Activated CD8-positive, alpha-beta memory T cell treated with anti-CD3 and anti-CD28 coated beads, Interleukin-2, amount 50 U/mL, for 48 hours (primary cell): Measurements from ENCODE around the gene PRKAR1B.

Experiments
- DNase-seq: peaks from one replicate; pipeline ENCODE4 v3.0.0-alpha.2; 2020

PRKAR1B gene

GRCh38 chr7:601036-601594 lies 126.0 kb downstream of the PRKAR1B start:
- DNase-seq, result no peak

- no peak for DNase-seq
Observed at GRCh38 chr7:600149-601035, 126.7 kb downstream of the PRKAR1B start.

- DNase-seq, result no peak
Observed at GRCh38 chr7:598899-599298, 128.2 kb downstream of the PRKAR1B start.

- no peak for DNase-seq
Observed at GRCh38 chr7:597348-598178, 129.5 kb downstream of the PRKAR1B start.

GRCh38 chr7:596819-597182 lies 130.3 kb downstream of the PRKAR1B start:
- DNase-seq, result no peak

GRCh38 chr7:596071-596818 lies 130.8 kb downstream of the PRKAR1B start:
- no peak for DNase-seq

GRCh38 chr7:595621-596010 lies 131.5 kb downstream of the PRKAR1B start:
- DNase-seq, result no peak

- no peak for DNase-seq
Observed at GRCh38 chr7:594920-595620, 132.0 kb downstream of the PRKAR1B start.

- DNase-seq, result no peak
Observed at GRCh38 chr7:594212-594913, 132.7 kb downstream of the PRKAR1B start.

- DNase-seq, result no peak
Observed at GRCh38 chr7:593324-594115, 133.6 kb downstream of the PRKAR1B start.

GRCh38 chr7:591856-592628 lies 135.0 kb downstream of the PRKAR1B start:
- DNase-seq, result no peak

- no peak for DNase-seq
Observed at GRCh38 chr7:590731-591551, 136.1 kb downstream of the PRKAR1B start.

- no peak for DNase-seq
Observed at GRCh38 chr7:589781-590575, 137.1 kb downstream of the PRKAR1B start.

- no peak for DNase-seq
Observed at GRCh38 chr7:587767-588166, 139.3 kb downstream of the PRKAR1B start.

- no peak for DNase-seq
Observed at GRCh38 chr7:586494-586893, 140.6 kb downstream of the PRKAR1B start.

GRCh38 chr7:585873-586272 lies 141.2 kb downstream of the PRKAR1B start:
- no peak for DNase-seq

- DNase-seq, result peak; percentile 79
Observed at GRCh38 chr7:585229-585711, 141.8 kb downstream of the PRKAR1B start.

- no peak for DNase-seq
Observed at GRCh38 chr7:584820-585219, 142.3 kb downstream of the PRKAR1B start.
